GM19467 (cell line): ENCODE data around the gene COL18A1.
"Not testable (repeated sequence)": the region's sequence is repeated elsewhere in the genome, so short reads cannot be mapped to it uniquely, and the experiment has no call there.

Experiments
- ATAC-seq: cut with Tn5 transposase; IDR thresholded peaks from one replicate; pipeline ENCODE4 v1.9.1; 2021; ENCODE audit warnings: mild to moderate bottlenecking, moderate library complexity; ENCODE audit not compliant: unreplicated experiment

Gene COL18A1

DNA sequence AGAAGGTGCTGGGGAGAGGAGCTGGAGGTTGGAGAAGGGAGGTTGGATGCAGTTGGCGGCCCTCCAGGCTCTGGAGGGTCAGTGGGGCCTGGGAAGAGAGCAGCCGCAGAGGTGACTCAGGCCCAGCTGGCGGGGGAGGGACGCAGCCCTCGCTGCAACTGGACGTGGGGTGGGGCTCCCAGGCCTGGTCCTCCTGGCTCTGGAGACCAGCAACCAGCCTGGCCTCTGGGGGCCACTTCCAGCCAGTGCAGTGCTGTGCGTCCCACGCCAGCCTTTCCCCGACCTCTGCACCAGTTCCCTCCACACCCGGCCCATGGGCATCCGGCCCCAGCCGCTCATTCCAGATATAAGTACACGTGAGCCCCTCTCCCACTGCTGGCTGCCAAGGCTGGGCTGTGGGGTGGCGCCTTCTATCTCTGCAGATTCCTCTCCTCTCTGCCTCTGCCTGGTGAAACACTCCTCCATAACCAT, 38.0 kb upstream of the COL18A1 start:
- no peak for ATAC-seq

DNA sequence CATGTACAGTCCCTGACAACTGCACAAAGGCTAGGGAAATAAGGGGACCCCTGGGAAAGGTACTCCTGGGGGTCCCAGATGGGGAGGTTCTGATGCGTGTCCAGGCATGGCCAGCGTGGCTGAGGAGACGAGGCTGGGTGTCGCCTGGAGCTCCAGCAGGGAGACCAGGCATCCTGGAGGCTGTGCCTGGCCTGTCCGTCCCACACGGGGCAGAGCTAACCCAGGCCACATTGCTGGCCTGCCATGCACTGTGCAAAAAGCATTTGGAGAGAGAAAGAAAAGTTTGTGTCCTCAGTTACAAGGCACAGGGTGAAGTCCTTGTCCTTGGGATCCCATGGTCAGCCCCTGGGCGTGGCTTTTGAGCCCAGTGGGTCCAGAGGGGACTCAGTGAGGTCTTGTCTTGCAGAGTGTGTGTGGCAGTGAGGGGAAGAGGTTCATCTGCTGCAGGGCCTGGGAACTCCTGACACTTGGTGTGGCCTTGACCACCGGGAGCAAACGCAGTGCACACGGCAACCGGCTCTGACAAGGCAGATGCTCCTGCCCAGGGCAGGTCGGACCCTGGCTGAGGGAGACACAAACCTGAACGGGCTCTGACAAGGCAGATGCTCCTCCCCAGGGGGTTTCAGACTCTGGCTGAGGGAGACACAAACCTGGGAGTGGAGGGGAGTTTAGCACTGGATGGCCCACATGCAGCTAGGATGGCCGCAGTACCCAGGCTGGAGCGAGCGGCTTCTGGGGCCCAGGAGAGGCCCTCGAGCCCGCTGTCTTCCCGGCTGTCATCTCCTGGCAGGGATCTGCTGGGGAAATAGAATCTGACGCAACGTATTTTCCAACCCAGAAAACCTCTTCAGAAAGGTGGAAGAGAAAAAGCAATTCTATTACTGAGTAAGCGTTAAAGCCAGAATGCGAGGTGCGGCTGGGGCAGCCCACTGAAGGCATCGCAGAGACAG, 37.3 kb upstream of the COL18A1 start:
- no peak for ATAC-seq

DNA sequence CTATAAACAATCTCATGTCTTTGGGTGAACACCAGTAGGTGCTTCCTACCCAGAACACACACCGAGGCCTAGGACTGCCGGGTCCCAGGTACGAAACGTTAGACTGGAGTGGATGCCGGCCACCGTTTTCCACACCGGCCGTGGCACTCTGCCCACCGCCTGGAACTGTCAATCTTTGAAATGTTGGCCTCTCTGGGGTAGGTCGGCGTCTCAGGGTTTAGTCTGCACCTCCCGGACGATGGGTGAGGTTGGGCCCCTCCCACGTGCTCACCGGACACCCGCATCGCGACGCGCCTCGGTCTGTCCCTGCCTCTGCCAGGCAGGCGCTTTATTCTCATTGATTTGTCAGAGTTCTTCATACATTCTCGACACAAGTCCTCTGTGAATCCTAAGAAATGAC, 35.9 kb upstream of the COL18A1 start:
- ATAC-seq, result not testable (repeated sequence)

DNA sequence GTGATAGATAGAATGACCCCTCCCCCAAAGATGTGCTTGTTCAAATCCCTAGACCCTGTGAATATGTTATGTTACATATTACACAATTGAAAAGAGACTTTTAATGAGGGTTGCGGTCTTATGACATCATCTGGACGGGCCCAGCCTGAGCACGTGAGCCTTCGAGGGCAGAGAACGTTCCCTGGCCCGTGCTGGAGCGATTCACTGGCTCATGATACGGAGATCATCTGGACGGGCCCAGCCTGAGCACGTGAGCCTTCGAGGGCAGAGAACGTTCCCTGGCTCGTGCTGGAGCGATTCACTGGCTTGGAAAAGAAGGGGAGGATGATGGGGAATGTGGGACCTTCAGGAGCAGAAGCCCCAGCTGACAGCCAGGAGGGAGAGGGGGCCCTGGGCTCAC, 34.4 kb upstream of the COL18A1 start:
- ATAC-seq, result no peak

DNA sequence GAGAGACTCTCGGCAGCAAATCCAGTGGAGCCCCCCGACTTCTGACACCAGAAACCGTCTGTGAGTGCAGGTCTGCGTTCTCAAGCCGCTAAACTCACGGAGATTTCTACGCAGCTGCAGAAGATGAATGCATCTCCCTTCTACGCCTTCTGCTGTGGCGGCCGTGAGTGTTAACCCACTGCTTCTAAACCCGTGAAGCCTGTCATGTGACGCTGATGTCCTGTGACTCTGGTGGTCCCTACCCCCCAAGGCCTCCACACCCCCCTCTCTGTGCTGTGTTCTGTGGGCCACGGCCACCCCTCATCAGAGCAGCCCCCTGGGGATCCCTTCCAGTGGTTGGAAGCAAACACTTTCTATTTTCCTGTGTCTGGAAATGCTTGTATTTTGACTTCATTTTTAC, 33.9 kb upstream of the COL18A1 start:
- ATAC-seq, result no peak

DNA sequence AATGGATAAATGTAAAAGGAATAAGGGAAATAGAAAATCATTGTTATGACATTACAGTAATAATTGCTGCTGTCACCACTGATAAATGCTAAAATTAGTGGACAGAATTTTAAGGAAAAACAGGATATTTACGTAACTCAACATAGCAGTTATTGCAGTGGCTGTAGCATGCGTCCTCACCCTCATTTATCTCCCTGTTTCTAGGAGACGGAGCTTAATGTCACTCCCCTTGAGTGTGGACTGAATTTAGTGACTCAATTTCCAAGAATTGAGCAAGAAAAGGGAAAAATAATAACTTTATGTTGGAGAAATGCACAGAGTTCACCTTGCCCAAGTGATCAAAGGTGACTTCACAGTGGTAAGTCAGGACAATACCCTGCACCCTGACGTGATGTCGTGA, 33.3 kb upstream of the COL18A1 start:
- no peak for ATAC-seq

DNA sequence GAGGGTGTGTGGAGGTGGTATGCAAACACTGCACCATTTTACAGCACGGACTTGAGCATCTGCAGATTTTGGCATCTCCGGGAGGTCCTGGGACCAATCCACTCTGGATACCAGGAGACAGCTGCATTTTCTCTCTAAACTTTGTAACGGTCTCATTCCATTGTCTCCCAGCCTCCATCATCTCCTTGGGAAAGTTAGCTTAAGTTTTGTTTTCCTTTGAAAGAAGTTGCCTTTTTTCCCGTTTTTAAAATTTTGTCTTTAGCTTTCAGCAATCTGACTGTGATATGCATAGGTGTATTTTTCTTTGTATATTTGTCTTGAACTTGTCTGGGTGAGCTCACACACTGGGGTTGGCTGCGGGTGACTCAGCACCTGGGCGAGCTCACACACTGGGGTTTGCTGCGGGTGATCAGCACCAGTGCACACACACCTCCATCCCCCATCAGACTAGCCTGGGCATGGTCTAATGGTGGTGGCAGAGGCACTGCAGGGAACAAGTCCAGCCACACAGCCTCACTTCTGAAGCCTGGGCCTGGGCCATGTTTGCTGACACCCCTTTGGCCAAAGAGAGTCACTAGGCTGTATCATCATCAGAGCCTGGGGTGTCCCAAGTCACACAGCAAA, 32.1 kb upstream of the COL18A1 start:
- ATAC-seq, result no peak

DNA sequence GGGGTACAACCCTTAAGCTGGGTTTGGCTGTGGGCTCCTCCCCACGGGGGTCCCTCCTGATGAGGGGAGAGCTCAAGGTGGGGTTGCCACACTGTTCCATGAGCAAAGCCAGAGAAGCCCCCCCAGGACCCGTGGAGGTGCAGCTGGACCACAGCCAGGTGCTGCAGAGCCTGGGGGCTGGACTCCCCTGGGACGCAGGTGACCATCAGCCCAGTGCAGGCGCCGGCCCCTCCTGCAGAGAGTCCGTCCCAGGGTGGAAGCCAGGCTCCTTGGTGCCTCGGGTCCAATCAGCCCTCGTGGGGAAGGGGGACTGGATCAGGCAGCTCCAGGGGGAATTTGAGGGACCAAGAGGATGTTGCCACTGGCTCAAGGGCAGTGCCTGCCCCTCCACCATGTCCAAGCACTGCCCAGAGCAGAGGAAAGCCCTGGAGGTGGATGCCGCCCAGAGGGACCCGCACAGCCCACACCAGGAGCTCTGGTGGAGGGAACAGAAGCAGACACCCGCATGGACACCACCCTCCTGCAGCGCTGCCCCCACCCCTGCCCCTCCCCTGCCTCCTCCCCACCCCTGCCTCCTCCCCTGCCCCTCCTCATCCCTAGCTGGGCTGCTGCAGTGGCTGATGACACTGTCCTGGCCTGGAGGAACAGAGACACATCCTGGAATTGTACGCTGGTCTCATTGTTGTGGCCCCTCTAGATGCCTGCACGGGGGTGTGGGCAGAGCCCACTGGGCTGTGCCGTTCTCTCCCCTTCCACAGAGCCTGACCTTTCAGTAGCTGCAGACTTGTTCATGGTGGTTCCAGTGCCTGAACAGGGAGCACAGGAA, 30.8 kb upstream of the COL18A1 start:
- ATAC-seq, result no peak

DNA sequence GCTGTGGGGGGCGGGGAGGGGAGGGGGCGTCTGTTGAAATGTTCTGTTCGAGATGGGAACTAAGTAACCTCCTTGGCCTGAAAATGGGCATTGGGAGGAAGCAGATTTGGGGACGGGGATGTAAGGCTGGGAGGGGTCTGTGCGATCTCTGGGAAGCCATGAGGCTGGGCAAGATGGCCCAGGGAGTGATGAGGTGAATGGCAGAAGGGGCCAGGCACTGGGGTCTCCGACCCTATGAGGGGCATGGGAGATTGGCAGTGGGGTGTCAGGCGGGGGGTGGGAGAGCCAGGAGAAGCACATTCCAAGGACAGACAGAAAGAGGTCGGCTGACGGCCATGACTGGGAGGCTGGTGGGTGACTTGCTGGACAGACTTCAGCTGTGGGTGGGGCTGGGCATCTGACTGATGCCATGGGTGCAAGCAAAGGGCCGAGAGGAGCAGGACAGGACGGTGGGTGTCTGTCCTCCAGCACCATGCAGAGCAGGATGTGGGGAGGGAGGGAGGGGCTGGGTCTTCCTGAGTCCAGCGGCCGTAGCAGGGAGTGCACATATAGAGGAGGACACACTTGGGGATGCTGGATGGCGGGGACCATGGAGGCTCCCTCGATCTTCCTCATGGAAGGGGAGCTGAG, 30.0 kb upstream of the COL18A1 start:
- ATAC-seq, result no peak

DNA sequence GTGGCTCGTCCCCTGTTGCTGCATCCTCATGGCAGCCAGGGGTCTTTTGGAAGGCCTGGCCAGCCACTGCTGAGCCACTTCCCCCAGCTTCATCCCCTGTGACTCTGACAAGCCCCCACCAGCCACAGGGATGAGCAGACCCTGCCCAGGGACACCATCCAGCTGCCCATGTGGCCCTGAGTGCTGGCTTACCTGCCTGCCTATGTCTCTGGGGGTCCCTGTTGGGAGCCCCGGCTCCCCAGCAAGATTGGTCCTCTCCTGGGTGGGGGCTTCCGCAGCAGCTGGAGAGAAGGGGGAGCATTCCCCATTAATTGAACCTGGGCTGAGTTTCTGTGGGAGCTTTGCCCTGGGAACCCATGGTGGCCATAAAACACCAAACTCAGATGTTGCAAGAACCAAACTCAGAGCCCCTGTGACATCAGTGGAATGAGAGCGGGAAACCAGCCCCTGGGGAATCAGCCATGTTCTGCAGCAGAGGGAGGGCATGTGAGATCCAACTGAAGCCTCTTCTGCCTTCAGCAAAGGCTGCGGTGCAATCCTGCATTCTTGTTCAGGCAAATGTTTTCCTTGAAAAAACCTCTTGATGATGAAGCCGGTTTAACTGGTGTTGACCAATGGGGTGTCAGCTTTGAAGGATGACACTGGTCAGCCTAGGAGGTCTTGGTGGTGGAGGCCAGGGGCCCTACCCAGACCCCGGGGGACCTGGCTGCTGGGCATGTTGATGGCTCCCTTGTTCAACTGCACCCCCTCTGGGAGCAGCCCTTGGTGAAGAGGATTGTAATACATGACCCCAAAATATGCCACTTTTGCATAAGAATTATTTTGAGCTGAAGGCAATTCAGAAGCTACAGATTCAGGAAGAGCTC, 28.3 kb upstream of the COL18A1 start:
- ATAC-seq, result no peak

DNA sequence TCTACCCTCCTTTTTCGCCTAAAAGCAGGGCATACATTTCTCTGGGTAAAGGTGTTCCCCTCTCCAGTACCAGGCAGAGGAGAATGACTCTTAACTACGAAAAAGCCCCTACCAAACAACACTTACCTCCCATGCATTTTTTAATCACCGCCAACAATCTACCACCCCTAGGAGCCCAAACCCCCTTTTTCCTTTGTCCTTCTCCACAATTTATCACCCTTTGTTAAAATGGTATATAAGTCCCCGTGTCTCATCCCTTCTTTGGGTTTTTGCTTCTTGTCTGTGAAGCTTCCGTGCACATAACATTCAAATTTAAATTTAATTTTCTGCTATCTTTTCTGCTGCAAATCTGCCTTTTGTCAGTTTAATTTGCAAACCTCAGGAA, 27.6 kb upstream of the COL18A1 start:
- ATAC-seq, result no peak

DNA sequence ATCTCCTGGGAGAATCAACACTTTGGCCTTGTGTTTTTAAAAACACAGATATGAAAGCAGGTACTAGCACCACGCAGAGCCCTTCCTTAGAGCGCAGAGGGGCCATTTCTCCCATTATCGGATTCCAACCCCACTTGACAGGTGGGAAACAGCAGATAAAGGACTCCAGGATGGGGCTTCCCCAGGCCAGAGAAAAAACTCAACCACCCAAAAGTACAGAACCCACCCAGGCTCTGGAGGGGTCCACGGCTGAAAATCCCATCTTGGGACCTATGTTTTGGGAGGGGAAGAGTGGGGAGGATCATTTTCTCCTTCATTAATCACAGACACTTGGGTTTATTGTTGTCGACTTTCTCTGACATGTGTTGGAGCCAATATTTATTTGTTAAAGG, 27.1 kb upstream of the COL18A1 start:
- no peak for ATAC-seq

DNA sequence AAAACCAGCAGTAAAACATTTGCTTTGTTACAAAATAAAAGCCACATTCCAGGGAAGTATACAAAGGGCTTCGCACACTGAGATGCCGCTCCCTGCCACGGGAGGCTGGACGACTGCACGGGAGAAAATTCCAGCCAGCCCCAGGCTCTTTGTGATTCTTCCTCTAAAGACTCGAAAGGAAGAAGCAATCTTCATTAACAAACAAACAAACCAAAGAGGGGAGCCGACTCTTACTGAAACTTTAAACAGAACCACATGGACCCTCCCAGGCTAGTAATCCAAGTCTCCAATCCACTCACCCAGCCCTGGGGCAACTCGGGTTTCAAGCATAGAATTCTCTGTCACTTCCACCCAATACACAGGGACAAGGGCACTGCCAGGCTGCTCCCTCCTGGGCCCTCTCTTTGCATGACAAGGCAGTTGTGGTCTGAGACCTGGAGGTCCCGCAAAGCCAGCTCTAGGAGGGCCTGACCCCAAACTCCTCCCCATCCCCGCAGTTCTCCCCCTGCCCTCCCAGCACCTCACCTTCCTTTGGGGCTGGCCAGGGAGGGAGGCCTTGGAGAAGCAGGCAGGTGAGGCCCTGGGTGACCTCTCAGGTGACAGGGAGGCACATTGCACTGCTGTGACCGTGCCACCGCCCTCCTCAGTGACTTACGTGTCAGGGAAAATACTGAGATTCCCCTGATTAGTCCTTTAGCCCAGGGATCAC, 26.6 kb upstream of the COL18A1 start:
- ATAC-seq, result no peak

DNA sequence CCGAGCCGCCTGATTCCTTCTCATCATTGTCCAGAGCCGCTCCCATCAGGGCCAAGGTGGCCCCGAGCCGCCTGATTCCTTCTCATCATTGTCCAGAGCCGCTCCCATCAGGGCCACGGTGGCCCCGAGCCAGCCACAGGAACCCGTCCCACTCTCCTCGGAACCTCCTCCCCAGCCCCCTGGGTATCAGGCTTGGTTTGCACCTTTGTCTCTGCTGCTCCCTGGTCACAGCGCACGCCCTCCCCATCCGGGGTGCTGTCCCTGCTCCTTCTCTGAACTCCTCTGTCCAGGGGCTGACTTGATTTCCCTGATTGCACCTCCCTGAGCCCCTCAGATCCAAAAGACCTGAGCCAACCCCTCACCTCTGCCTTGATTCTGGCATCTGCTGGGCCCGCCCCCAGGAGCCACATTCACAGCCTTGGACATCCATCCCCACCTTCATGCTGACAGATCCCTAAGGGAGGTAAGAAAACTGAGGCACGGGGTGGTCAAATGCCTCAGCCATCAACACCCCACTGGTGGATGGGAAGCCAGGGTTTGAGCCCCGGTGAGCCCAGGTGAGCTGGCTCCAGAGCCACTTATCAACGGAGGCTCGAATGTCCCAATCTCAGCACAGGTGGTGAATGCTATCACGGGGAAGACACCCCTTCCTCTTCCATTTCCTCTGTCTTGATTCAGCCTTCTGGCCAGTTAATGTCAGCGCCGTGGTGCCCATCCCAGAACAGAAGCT, 25.6 kb upstream of the COL18A1 start:
- no peak for ATAC-seq

DNA sequence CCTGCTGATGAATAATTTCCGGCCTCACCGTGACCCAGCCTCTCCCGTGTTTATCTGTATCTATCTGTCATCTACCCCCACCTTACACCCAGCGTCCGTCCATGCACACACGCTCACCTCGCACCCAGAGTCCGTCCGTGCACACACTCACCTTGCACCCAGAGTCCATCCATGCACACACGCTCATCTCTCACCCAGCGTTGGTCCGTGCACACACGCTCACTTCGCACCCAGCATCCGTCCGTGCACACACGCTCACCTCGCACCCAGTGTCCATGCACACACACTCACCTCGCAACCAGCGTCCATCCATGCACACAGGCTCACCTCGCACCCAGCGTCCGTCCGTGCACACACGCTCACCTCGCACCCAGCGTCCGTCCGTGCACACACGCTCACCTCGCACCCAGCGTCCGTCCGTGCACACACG, 25.0 kb upstream of the COL18A1 start:
- no peak for ATAC-seq

DNA sequence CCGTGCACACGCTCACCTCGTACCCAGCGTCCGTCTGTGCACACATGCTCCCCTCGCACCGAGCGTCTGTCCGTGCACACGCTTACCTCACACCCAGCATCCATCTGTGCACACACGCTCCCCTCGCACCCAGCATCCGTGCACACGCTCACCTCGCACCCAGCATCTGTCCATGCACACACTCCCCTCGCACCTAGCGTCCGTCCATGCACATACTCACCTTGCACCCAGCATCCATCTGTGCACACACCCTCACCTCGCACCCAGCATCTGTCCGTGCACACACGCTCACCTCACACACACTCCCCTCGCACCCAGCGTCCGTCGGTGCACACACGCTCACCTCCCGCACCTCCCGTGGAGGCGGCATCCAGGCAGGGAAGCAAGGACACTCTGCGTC, 24.4 kb upstream of the COL18A1 start:
- no peak for ATAC-seq

DNA sequence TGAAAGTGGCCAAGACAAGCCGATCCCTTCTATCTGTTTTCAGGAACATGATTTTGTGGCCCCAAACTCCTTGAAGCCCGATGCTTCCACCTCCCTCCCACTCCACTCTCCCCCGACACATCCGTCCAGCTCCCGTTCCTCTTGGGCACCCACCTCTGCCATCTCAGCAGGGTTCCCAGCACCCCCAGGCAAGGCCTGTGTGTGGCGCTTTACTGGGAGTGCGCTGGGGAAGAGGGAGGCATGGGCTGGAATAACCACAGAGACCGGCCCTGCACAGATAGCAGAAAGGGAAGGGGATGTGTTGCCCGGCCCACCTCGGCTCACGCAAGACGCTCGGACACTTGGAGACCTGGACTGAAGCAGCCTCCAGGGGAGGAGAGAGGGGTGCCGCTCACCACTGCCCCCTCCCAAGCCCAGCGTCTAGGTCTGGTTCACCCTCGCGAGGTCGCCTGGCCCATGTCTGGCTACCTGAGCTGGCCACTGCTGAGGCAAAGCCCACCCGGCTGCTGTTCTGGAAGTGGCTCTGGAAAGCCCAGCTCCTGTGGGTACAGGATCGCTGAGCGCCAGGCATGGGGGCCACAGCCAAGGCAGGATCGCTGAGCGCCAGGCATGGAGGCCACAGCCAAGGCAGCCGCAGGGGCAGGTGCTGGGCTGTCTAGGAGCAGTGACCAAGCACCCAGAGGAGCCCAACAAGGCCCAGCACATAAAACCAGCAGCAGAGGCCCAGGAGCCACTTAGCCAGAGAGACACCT, 23.8 kb upstream of the COL18A1 start:
- ATAC-seq, result no peak
